Mucosa of stomach (tissue), 1 donor: ENCODE data around the gene FAM110D.

Experiments
- H3K27me3 ChIP-seq: one replicate; pipeline ENCODE4 v1.7.0; 2013; ENCODE audit warnings: mild to moderate bottlenecking, low read length; ENCODE audit not compliant: control insufficient read depth, insufficient read depth
- H3K36me3 ChIP-seq: one replicate; pipeline ENCODE4 v1.7.0; 2013; ENCODE audit warnings: low read length; ENCODE audit not compliant: control insufficient read depth, insufficient read depth
- H3K4me1 ChIP-seq: one replicate; pipeline ENCODE4 v1.7.0; 2013; ENCODE audit warnings: mild to moderate bottlenecking, low read length; ENCODE audit not compliant: control insufficient read depth, insufficient read depth
- H3K4me3 ChIP-seq: one replicate; pipeline ENCODE4 v1.7.0; 2013; ENCODE audit warnings: low read length
- H3K9ac ChIP-seq: one replicate; pipeline ENCODE4 v1.7.0; 2013; ENCODE audit warnings: mild to moderate bottlenecking, low read length, moderate library complexity
- H3K9me3 ChIP-seq: one replicate; pipeline ENCODE4 v1.7.0; 2013; ENCODE audit warnings: mild to moderate bottlenecking, low read length, moderate library complexity; ENCODE audit not compliant: control insufficient read depth
- donor health status: Pancreatic carcinoma.

Gene FAM110D

DNA sequence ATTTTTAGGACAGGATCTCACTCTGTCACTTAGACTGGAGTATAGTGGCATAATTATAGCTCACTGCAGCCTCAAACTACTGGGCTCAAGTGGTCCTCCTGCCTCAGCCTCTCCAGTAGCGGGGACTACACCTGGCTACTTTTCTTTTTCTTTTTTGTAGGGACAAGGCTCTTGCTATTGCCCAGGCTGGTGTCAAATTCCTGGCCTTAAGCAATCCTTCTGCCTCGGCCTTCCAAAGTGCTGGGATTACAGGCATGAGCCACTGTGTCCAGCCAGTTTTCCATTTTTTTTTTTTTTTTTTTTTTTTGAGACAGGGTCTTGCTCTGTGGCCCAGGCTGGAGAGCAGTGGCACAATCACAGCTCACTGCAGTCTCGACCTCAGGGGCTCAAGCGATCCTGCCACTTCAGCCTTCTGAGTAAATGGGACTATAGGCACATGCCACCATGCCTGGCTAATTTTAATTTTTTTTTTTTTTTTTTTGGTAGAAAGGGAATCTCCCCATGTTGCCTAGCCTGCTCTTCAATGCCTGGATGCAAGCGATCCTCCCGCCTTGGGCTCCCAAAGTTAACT is 54.5 kb downstream of the FAM110D start:
- Histone ChIP-seq H3K4me1 (no peaks in the 10 kb centered on the region), H3K9me3 (no peaks in the 10 kb centered on the region), H3K36me3 (no peaks in the 10 kb centered on the region), H3K9ac (no peak overlapping the region), H3K27me3 (no peaks in the 10 kb centered on the region), H3K4me3 (no peak overlapping the region)
